Fibroblast of lung (primary cell): ENCODE data around the gene CSF2. TPM values are rescaled to one million over a fixed set of nuclear protein-coding genes. Genes with fewer than 3 reads are reported as not detected.

Experiments
- DNase-seq, 2 donors: peaks; one replicate each; pipeline versions ENCODE4 v3.0.0 to v3.0.0-alpha.2; 2010; ENCODE audit warnings: low read depth in 2 of 2
- H2AFZ ChIP-seq: 2 replicates; pipeline ENCODE4 v1.5.1; 2012; ENCODE audit warnings: low read length, control low read depth, inconsistent platforms
- H3K27ac ChIP-seq: 2 replicates; pipeline ENCODE4 v1.5.1; 2011; ENCODE audit warnings: low read length, control low read depth; ENCODE audit not compliant: insufficient read depth
- H3K27me3 ChIP-seq: 2 replicates; pipeline ENCODE4 v1.5.1; 2011; ENCODE audit warnings: mild to moderate bottlenecking, low read length; ENCODE audit not compliant: control insufficient read depth, insufficient read depth
- H3K36me3 ChIP-seq: 2 replicates; pipeline ENCODE4 v1.5.1; 2011; ENCODE audit warnings: low read length; ENCODE audit not compliant: control insufficient read depth, insufficient read depth
- H3K4me1 ChIP-seq: 2 replicates; pipeline ENCODE4 v1.5.1; 2011; ENCODE audit warnings: low read length; ENCODE audit not compliant: control insufficient read depth, insufficient read depth; ENCODE audit errors: extremely low read depth
- H3K4me2 ChIP-seq: 2 replicates; pipeline ENCODE4 v1.5.1; 2011; ENCODE audit warnings: low read length, control low read depth; ENCODE audit not compliant: insufficient read depth; ENCODE audit errors: extremely low read depth
- H3K4me3 ChIP-seq, 4 experiments: fragments of 200-600 bp in 1 of 4; sonication (generic) in 1 of 4; replicated peaks in 1 of 4; 2 replicates each; pipeline ENCODE4 v1.5.1; 2011 to 2016; ENCODE audit warnings: low read length in 4 of 4, low read depth in 3 of 4, mild to moderate bottlenecking in 3 of 4, control low read depth in 2 of 4, inconsistent platforms in 1 of 4, mixed read lengths in 1 of 4; ENCODE audit not compliant: insufficient read depth in 1 of 4; ENCODE audit errors: control extremely low read depth in 1 of 4
- H3K79me2 ChIP-seq: 2 replicates; pipeline ENCODE4 v1.5.1; 2012; ENCODE audit warnings: mild to moderate bottlenecking, low read length, inconsistent platforms; ENCODE audit not compliant: control insufficient read depth, insufficient read depth
- H3K9ac ChIP-seq: 2 replicates; pipeline ENCODE4 v1.5.1; 2011; ENCODE audit warnings: mild to moderate bottlenecking, low read length, control low read depth; ENCODE audit not compliant: insufficient read depth
- H3K9me3 ChIP-seq: 2 replicates; pipeline ENCODE4 v1.5.1; 2012; ENCODE audit warnings: low read depth, low read length; ENCODE audit not compliant: control insufficient read depth, insufficient read depth
- H4K20me1 ChIP-seq: 2 replicates; pipeline ENCODE4 v1.5.1; 2011; ENCODE audit warnings: low read length; ENCODE audit not compliant: control insufficient read depth, insufficient read depth; ENCODE audit errors: extremely low read depth
- EZH2 ChIP-seq: IDR thresholded peaks from 2 replicates; pipeline ENCODE4 v1.5.1; 2012; ENCODE audit warnings: low read length, control low read depth, mild to moderate bottlenecking; ENCODE audit errors: missing control alignments
- polyA plus RNA-seq, 2 donors: library from polyadenylated mRNA; depleted of rRNA in 1 of 2; stranded (reverse) in 1 of 2; unstranded in 1 of 2; fragments of >200 nt; gene quantifications; 2 replicates each; pipeline ENCODE4 v1.2.1, GENCODE V29; 2011 to 2012; ENCODE audit warnings: missing spikeins in 1 of 2
- total RNA-seq: library from RNA; depleted of rRNA; stranded (reverse); fragments of >200 nt; gene quantifications from 2 replicates; pipeline ENCODE4 v1.2.1, GENCODE V29; 2014
- TF ChIP-seq, protein P1 (sequence below), 2 donors: IDR thresholded peaks in 1 of 2; conservative IDR thresholded peaks in 1 of 2; 1 replicate in 1 of 2; 2 replicates in 1 of 2; pipeline ENCODE4 v1.5.1; 2011 to 2012; ENCODE audit warnings: low read length in 2 of 2, control low read depth in 1 of 2, inconsistent platforms in 1 of 2, low read depth in 1 of 2, mild to moderate bottlenecking in 1 of 2

CSF2 gene
- total and polyA plus RNA-seq, 2 donors (not counting 1 experiment from before 2014, with no cell fraction given) = 0.09 to 0.66 TPM

DNA sequence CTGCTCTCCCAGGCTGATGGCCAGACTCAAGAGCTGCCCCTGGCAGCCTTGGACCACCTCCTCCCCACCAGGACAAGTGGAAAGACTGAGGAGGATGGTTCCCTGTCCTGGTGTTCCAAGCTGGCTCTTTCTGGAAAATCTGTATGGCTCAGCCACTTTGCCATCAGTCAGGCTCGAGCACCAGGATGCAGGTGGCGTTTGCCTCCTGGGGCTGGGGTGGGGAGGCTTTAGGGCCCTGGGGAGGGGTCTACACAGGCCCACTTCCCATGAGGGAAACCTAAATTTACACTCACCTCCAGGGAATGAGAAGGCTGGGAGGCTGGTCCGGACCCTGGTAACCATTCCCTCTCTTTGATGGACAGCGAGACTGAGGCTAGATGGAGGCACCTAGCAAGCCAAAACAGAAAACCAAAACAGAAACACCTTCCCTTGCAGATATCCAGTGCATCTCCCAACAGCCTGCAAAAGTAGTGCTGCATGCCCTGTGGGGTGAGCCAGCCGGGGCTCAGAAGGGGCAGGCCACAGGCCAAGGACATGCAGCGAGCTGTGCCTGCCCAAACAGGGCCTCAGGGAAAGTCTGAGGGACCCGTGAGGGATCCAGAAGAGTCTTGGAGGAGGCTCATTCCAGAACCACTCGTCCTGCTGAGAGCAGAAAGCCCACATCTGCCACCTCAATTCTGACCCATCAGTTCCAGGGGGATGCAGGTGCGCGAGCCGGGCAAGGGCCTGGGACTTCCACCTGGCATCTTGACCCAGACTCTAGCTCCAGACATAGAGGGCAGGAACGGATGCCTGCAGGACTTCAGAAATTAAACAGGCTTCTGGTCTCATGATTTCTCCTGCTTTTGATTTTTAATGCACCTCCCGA, 5.4 kb upstream of the CSF2 start:
- H3K27me3 ChIP-seq = no peaks in the 10 kb centered on the region
- H3K36me3 ChIP-seq = no peaks in the 10 kb centered on the region
- H3K9ac ChIP-seq = no peak overlapping the region
- TF ChIP-seq EZH2 = no peak
- TF ChIP-seq, protein P1, sequence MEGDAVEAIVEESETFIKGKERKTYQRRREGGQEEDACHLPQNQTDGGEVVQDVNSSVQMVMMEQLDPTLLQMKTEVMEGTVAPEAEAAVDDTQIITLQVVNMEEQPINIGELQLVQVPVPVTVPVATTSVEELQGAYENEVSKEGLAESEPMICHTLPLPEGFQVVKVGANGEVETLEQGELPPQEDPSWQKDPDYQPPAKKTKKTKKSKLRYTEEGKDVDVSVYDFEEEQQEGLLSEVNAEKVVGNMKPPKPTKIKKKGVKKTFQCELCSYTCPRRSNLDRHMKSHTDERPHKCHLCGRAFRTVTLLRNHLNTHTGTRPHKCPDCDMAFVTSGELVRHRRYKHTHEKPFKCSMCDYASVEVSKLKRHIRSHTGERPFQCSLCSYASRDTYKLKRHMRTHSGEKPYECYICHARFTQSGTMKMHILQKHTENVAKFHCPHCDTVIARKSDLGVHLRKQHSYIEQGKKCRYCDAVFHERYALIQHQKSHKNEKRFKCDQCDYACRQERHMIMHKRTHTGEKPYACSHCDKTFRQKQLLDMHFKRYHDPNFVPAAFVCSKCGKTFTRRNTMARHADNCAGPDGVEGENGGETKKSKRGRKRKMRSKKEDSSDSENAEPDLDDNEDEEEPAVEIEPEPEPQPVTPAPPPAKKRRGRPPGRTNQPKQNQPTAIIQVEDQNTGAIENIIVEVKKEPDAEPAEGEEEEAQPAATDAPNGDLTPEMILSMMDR (conservative IDR thresholded peaks at IDR 0.05 in 1 of 2, IDR thresholded peaks at IDR 0.05 in 1 of 2; ENCODE audit: low read depth in 1 of 2, low read length in 2 of 2) = no peak
- no peaks in the 10 kb centered on the region for H3K9me3 ChIP-seq
- no peak overlapping the region for H3K4me3 ChIP-seq
- H3K27ac ChIP-seq = no peak overlapping the region
- no peak for DNase-seq
- no peaks in the 10 kb centered on the region for H4K20me1 ChIP-seq
- H3K4me2 ChIP-seq = no peak overlapping the region
- peaks cover 8% of the 10 kb centered on the region for H3K4me1 ChIP-seq
- no peak overlapping the region for H2AFZ ChIP-seq
- no peaks in the 10 kb centered on the region for H3K79me2 ChIP-seq

DNA sequence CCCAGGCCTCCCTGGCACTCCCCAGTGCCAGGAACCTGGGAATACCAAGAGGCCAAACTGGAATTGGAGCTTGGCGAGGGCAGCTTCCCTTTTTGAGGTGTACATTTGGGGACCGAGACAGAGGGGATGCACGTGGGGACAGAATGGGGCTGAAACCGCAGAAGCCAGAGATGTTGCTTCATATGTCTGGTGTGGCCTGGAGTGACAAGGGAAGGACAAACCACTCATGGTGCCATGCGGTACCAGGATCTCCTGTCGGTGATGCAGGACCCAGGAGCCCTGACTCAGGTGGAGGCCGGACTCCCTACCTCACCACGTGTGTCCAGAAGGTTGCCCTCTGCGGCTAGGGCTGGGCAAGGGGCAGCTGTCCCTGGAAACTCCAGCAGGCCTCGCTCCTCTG, 4.0 kb upstream of the CSF2 start:
- Histone ChIP-seq H2AFZ (no peak overlapping the region), H3K9me3 (no peaks in the 10 kb centered on the region), H3K4me2 (no peak overlapping the region), H3K27ac (no peak overlapping the region), H3K36me3 (no peaks in the 10 kb centered on the region), H3K27me3 (no peaks in the 10 kb centered on the region), H3K4me1 (peaks cover 16% of the 10 kb centered on the region), H3K4me3 (no peak overlapping the region), H3K9ac (no peak overlapping the region), H4K20me1 (no peaks in the 10 kb centered on the region), H3K79me2 (no peaks in the 10 kb centered on the region)
- DNase-seq = no peak
- no peak for TF ChIP-seq EZH2
- TF ChIP-seq, protein P1 (conservative IDR thresholded peaks at IDR 0.05 in 1 of 2, IDR thresholded peaks at IDR 0.05 in 1 of 2; ENCODE audit: low read depth in 1 of 2, low read length in 2 of 2) = no peak

DNA sequence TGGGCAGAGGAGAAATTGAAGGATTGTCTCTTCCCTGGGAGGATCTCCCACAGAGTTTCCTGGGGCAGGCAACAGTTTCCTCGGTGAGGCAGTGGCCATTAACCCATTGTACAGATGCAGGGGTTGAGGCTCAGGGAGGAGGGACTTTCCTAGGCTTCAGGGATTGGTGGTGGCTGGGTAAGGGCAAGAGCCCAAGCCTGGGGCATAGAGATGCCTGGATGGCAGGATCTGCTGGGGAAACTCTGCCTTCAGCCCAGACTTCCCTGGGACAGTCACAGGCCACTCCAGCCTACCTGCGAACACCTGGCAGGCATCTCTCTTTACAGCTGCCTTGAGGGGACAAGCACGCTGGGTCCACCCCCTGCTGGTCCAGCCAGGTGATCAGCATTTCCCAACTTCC, 3.6 kb upstream of the CSF2 start:
- no peak overlapping the region for H3K4me2 ChIP-seq
- DNase-seq = no peak
- H3K79me2 ChIP-seq = no peaks in the 10 kb centered on the region
- no peak overlapping the region for H2AFZ ChIP-seq
- H3K27ac ChIP-seq = no peak overlapping the region
- TF ChIP-seq, protein P1 (conservative IDR thresholded peaks at IDR 0.05 in 1 of 2, IDR thresholded peaks at IDR 0.05 in 1 of 2; ENCODE audit: low read depth in 1 of 2, low read length in 2 of 2) = no peak
- no peak for TF ChIP-seq EZH2
- no peaks in the 10 kb centered on the region for H3K27me3 ChIP-seq
- H3K9me3 ChIP-seq = no peaks in the 10 kb centered on the region
- no peak overlapping the region for H3K9ac ChIP-seq
- no peak overlapping the region for H3K4me3 ChIP-seq
- no peaks in the 10 kb centered on the region for H3K36me3 ChIP-seq
- H4K20me1 ChIP-seq = no peaks in the 10 kb centered on the region
- peaks cover 14% of the 10 kb centered on the region for H3K4me1 ChIP-seq
